HEK293 (cell line): ENCODE data around the gene CNPPD1.

Experiments used
- CTCF ChIA-PET: fragments of 350-600 bp; formaldehyde crosslinking; extraction: SDS; loops from one replicate; lab custom pipeline; 2021; ENCODE audit warnings: antibody characterized with exemption; lab: Yijun Ruan, JAX
- POLR2A ChIA-PET: fragments of 300-600 bp; formaldehyde crosslinking; extraction: SDS; loops from one replicate; lab custom pipeline; 2020; ENCODE audit warnings: antibody characterized with exemption, inconsistent platforms; lab: Yijun Ruan, JAX
- H3K27ac ChIP-seq: fragments of 200-500 bp; sonication (Bioruptor generic); 2 replicates; pipeline ENCODE4 v1.5.1; 2014; ENCODE audit warnings: low read depth, low read length, control low read depth, inconsistent platforms; ENCODE audit errors: extremely low read depth
- H3K36me3 ChIP-seq, 2 experiments: fragments of 200-500 bp in 1 of 2; sonication (Bioruptor generic) in 1 of 2; 1 replicate in 1 of 2; 2 replicates in 1 of 2; pipeline ENCODE4 v1.5.1; 2014 to 2017; ENCODE audit warnings: inconsistent platforms in 2 of 2, low read length in 2 of 2; ENCODE audit not compliant: control insufficient read depth in 2 of 2, insufficient read depth in 1 of 2
- H3K4me1 ChIP-seq: fragments of 200-500 bp; sonication (Bioruptor generic); 2 replicates; pipeline ENCODE4 v1.5.1; 2014; ENCODE audit warnings: mild to moderate bottlenecking, low read length, inconsistent platforms; ENCODE audit not compliant: control insufficient read depth, insufficient read depth
- H3K4me3 ChIP-seq: 2 replicates; pipeline ENCODE4 v1.5.1; 2011; ENCODE audit warnings: low read depth, mild to moderate bottlenecking, control low read depth, low read length, moderate library complexity
- H3K9me3 ChIP-seq: fragments of 200-500 bp; sonication (Bioruptor generic); 2 replicates; pipeline ENCODE4 v1.5.1; 2014; ENCODE audit warnings: low read depth, low read length, inconsistent platforms; ENCODE audit not compliant: control insufficient read depth, insufficient read depth
- GLI2 ChIP-seq: fragments of 450-650 bp; formaldehyde crosslinking; IDR thresholded peaks from 2 replicates; pipeline ENCODE4; 2017; ENCODE audit warnings: missing biosample characterization, missing genetic modification characterization, low read depth, borderline replicate concordance
- GLIS2 ChIP-seq: fragments of 450-650 bp; formaldehyde crosslinking; IDR thresholded peaks from 2 replicates; pipeline ENCODE4 v1.5.1; 2016; ENCODE audit warnings: missing biosample characterization, missing genetic modification characterization
- HIC1 ChIP-seq: fragments of 450-650 bp; formaldehyde crosslinking; IDR thresholded peaks from 2 replicates; pipeline ENCODE4 v1.5.1; 2016; ENCODE audit warnings: missing biosample characterization, missing genetic modification characterization
- INSM2 ChIP-seq: fragments of 450-650 bp; formaldehyde crosslinking; IDR thresholded peaks from 2 replicates; pipeline ENCODE4 v1.5.1; 2016; ENCODE audit warnings: missing biosample characterization, missing genetic modification characterization
- KLF16 ChIP-seq: fragments of 450-650 bp; formaldehyde crosslinking; IDR thresholded peaks from 2 replicates; pipeline ENCODE4 v1.5.1; 2017; ENCODE audit warnings: missing biosample characterization, missing genetic modification characterization
- PRDM6 ChIP-seq: fragments of 450-650 bp; formaldehyde crosslinking; IDR thresholded peaks from 2 replicates; pipeline ENCODE4 v1.5.1; 2017; ENCODE audit warnings: missing biosample characterization, missing genetic modification characterization
- SCRT1 ChIP-seq: fragments of 450-650 bp; formaldehyde crosslinking; IDR thresholded peaks from 2 replicates; pipeline ENCODE4 v1.5.1; 2016; ENCODE audit warnings: missing biosample characterization, missing genetic modification characterization, borderline replicate concordance
- ZBTB21 ChIP-seq: fragments of 450-650 bp; formaldehyde crosslinking; IDR thresholded peaks from 2 replicates; pipeline ENCODE4 v1.5.1; 2017; ENCODE audit warnings: missing biosample characterization, missing genetic modification characterization
- ZNF155 ChIP-seq: fragments of 450-650 bp; formaldehyde crosslinking; IDR thresholded peaks from 2 replicates; pipeline ENCODE4 v1.5.1; 2016; ENCODE audit warnings: missing biosample characterization, missing genetic modification characterization
- ZNF175 ChIP-seq: fragments of 450-650 bp; formaldehyde crosslinking; IDR thresholded peaks from 2 replicates; pipeline ENCODE4 v1.5.1; 2016; ENCODE audit warnings: missing biosample characterization, missing genetic modification characterization
- ZNF184 ChIP-seq: fragments of 450-650 bp; IDR thresholded peaks from 2 replicates; pipeline ENCODE4 v1.5.1; 2018; ENCODE audit warnings: missing biosample characterization, mild to moderate bottlenecking, missing genetic modification characterization
- ZNF19 ChIP-seq: fragments of 450-650 bp; formaldehyde crosslinking; IDR thresholded peaks from 2 replicates; pipeline ENCODE4; 2016; ENCODE audit warnings: missing biosample characterization, missing genetic modification characterization, low read depth
- ZNF223 ChIP-seq: fragments of 450-650 bp; formaldehyde crosslinking; IDR thresholded peaks from 2 replicates; pipeline ENCODE4 v1.5.1; 2016; ENCODE audit warnings: missing biosample characterization, missing genetic modification characterization
- ZNF335 ChIP-seq: fragments of 450-650 bp; formaldehyde crosslinking; conservative IDR thresholded peaks from 2 replicates; pipeline ENCODE4 v1.5.1; 2016; ENCODE audit warnings: missing biosample characterization, missing genetic modification characterization
- ZNF354C ChIP-seq: fragments of 450-650 bp; formaldehyde crosslinking; IDR thresholded peaks from 2 replicates; pipeline ENCODE4 v1.5.1; 2016; ENCODE audit warnings: missing biosample characterization, missing genetic modification characterization, low read depth, borderline replicate concordance
- ZNF398 ChIP-seq: fragments of 450-650 bp; formaldehyde crosslinking; IDR thresholded peaks from 2 replicates; pipeline ENCODE4 v1.5.1; 2017; ENCODE audit warnings: missing biosample characterization, missing genetic modification characterization
- ZNF501 ChIP-seq: fragments of 450-650 bp; formaldehyde crosslinking; IDR thresholded peaks from 2 replicates; pipeline ENCODE4 v1.5.1; 2016; ENCODE audit warnings: missing biosample characterization, missing genetic modification characterization
- ZNF544 ChIP-seq: fragments of 450-650 bp; formaldehyde crosslinking; IDR thresholded peaks from 2 replicates; pipeline ENCODE4 v1.5.0; 2017; ENCODE audit warnings: missing biosample characterization, missing genetic modification characterization
- ZNF580 ChIP-seq: fragments of 450-650 bp; formaldehyde crosslinking; IDR thresholded peaks from 2 replicates; pipeline ENCODE4 v1.5.1; 2016; ENCODE audit warnings: missing biosample characterization, missing genetic modification characterization
- ZNF624 ChIP-seq: fragments of 450-650 bp; formaldehyde crosslinking; IDR thresholded peaks from 2 replicates; pipeline ENCODE4 v1.5.1; 2017; ENCODE audit warnings: missing biosample characterization, missing genetic modification characterization
- ZNF701 ChIP-seq: fragments of 450-650 bp; formaldehyde crosslinking; IDR thresholded peaks from 2 replicates; pipeline ENCODE4 v1.5.1; 2016; ENCODE audit warnings: missing biosample characterization, missing genetic modification characterization
- ZNF747 ChIP-seq: fragments of 450-650 bp; formaldehyde crosslinking; IDR thresholded peaks from 2 replicates; pipeline ENCODE4 v1.5.1; 2016; ENCODE audit warnings: missing biosample characterization, missing genetic modification characterization
- TF ChIP-seq, protein P1 (sequence below): fragments of 450-650 bp; formaldehyde crosslinking; IDR thresholded peaks from 2 replicates; pipeline ENCODE4 v1.5.1; 2017; ENCODE audit warnings: missing biosample characterization, missing genetic modification characterization
- TF ChIP-seq, protein P2 (sequence below): fragments of 450-650 bp; formaldehyde crosslinking; IDR thresholded peaks from 2 replicates; pipeline ENCODE4 v1.5.1; 2016; ENCODE audit warnings: missing biosample characterization, missing genetic modification characterization

Gene CNPPD1

GRCh38 chr2:219215871-219216534 is 39.3 kb upstream of the CNPPD1 start:
- Histone ChIP-seq H3K4me1 (no peaks in the 10 kb centered on the region), H3K4me3 (no peak overlapping the region), H3K36me3 (peaks cover 15 to 72% of the 10 kb centered on the region in 2 experiments; a peak in 2 of 3 replicates), H3K9me3 (no peaks in the 10 kb centered on the region), H3K27ac (no peak overlapping the region)
- CTCF ChIA-PET, result interaction anchor here (0.6 to 2.5 kb wide), 5 partner anchors 11 to 308 kb away, joined by 3 to 13 read pairs (median 5); no protein-coding TSS in a partner anchor
- TF ChIP-seq ZNF175 (tag by site-specific recombination), result no peak
- TF ChIP-seq KLF16 (tag by site-specific recombination), result no peak
- TF ChIP-seq ZNF184 (tag by site-specific recombination), result no peak
- TF ChIP-seq ZNF354C (tag by site-specific recombination), result no peak
- TF ChIP-seq ZNF223 (tag by site-specific recombination), result no peak
- no peak for TF ChIP-seq ZNF544 (tag by site-specific recombination)
- TF ChIP-seq SCRT1 (tag by site-specific recombination), result no peak
- no peak for TF ChIP-seq HIC1
- TF ChIP-seq ZNF701 (tag by site-specific recombination), result no peak
- no peak for TF ChIP-seq PRDM6 (tag by site-specific recombination)
- no peak for TF ChIP-seq ZNF747 (tag by site-specific recombination)
- TF ChIP-seq, protein P1, sequence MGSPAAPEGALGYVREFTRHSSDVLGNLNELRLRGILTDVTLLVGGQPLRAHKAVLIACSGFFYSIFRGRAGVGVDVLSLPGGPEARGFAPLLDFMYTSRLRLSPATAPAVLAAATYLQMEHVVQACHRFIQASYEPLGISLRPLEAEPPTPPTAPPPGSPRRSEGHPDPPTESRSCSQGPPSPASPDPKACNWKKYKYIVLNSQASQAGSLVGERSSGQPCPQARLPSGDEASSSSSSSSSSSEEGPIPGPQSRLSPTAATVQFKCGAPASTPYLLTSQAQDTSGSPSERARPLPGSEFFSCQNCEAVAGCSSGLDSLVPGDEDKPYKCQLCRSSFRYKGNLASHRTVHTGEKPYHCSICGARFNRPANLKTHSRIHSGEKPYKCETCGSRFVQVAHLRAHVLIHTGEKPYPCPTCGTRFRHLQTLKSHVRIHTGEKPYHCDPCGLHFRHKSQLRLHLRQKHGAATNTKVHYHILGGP, result no peak
- TF ChIP-seq ZNF501, result no peak
- no peak for TF ChIP-seq ZNF580
- no peak for TF ChIP-seq ZNF398 (tag by site-specific recombination)
- no peak for TF ChIP-seq GLI2 (tag by site-specific recombination)
- POLR2A ChIA-PET, result interaction anchor here (1.2 to 6.2 kb wide), 3 partner anchors 10 to 29 kb away, joined by 3 to 42 read pairs (median 5); partner anchors contain the start of genes ANKZF1, ATG9A, GLB1L and STK16

DNA sequence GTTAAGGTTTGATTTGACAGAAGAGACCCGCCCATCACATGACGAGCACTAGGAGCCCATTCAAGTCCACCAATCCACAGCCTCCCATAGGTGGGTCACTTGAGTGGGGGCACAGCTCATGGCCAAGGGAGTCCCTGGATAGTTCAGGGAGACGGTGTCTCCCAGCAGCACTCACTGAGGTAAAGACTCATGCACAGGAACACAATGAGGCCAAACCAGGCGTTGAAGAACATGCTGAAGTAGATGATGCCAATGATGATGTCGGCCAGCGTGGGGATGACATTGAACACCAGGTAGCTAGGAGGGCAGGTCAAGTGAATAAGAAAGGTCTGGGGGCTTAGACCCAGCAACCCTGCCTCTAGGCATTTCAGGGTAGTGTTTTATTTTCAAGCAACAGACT is 38.1 kb upstream of the CNPPD1 start:
- no peak overlapping the region for H3K4me3 ChIP-seq
- H3K4me1 ChIP-seq, result no peaks in the 10 kb centered on the region
- ChIA-PET CTCF (interaction anchor here (1.0 to 1.3 kb wide), 2 partner anchors 34 to 81 kb away, joined by 3 read pairs; no protein-coding TSS in a partner anchor), POLR2A (no interaction called here)
- peaks cover 15 to 72% of the 10 kb centered on the region in 2 experiments; a peak in 2 of 3 replicates for H3K36me3 ChIP-seq
- no peaks in the 10 kb centered on the region for H3K9me3 ChIP-seq
- no peak overlapping the region for H3K27ac ChIP-seq
- TF ChIP-seq ZNF335 (tag by site-specific recombination) (no peak), ZNF155 (tag by site-specific recombination) (no peak), ZBTB21 (tag by site-specific recombination) (no peak), ZNF624 (tag by site-specific recombination) (no peak), GLIS2 (no peak), INSM2 (tag by site-specific recombination) (no peak), ZNF19 (no peak)
- TF ChIP-seq, protein P2, sequence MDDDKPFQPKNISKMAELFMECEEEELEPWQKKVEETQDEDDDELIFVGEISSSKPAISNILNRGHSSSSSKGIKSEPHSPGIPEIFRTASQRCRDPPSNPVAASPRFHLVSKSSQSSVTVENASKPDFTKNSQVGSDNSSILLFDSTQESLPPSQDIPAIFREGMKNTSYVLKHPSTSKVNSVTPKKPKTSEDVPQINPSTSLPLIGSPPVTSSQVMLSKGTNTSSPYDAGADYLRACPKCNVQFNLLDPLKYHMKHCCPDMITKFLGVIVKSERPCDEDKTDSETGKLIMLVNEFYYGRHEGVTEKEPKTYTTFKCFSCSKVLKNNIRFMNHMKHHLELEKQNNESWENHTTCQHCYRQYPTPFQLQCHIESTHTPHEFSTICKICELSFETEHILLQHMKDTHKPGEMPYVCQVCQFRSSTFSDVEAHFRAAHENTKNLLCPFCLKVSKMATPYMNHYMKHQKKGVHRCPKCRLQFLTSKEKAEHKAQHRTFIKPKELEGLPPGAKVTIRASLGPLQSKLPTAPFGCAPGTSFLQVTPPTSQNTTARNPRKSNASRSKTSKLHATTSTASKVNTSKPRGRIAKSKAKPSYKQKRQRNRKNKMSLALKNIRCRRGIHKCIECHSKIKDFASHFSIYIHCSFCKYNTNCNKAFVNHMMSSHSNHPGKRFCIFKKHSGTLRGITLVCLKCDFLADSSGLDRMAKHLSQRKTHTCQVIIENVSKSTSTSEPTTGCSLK (tag by site-specific recombination), result no peak
